IPS-15b (cell line): ENCODE data around the gene PALM3.
"Not testable (repeated sequence)": the region's sequence is repeated elsewhere in the genome, so short reads cannot be mapped to it uniquely, and the experiment has no call there.

ENCODE experiments used
- H3K27me3 ChIP-seq: one replicate; pipeline ENCODE4 v1.6.1; 2013; ENCODE audit warnings: low read length; ENCODE audit not compliant: control insufficient read depth, insufficient read depth
- H3K36me3 ChIP-seq: one replicate; pipeline ENCODE4 v1.6.1; 2013; ENCODE audit warnings: low read length; ENCODE audit not compliant: control insufficient read depth, insufficient read depth
- H3K4me1 ChIP-seq: one replicate; pipeline ENCODE4 v1.6.1; 2013; ENCODE audit warnings: mild to moderate bottlenecking, low read length; ENCODE audit not compliant: control insufficient read depth, insufficient read depth
- H3K4me3 ChIP-seq: one replicate; pipeline ENCODE4 v1.5.1; 2013; ENCODE audit warnings: low read depth, low read length
- H3K9ac ChIP-seq: one replicate; pipeline ENCODE4 v1.6.1; 2013; ENCODE audit warnings: low read depth, mild to moderate bottlenecking, low read length
- H3K9me3 ChIP-seq: one replicate; pipeline ENCODE4 v1.6.1; 2013; ENCODE audit warnings: mild to moderate bottlenecking, low read length; ENCODE audit not compliant: control insufficient read depth, insufficient read depth

The PALM3 gene

DNA sequence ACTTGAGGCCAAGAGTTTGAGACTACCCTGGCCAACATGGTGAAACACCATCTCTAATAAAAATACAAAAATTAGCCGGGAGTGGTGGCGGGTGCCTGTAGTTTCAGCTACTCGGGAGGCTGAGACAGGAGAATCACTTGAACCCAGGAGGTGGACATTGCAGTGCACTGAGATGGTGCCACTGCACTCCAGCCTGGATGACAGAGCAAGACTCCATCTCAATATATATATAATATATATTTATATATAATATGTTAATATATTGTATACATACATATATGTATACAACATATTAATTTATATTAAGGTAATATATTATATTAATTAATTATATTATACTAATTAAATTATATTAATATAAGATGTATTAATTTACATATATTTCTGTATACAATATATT, 42.1 kb downstream of the PALM3 start:
- not testable (repeated sequence) for H3K9me3 ChIP-seq, H3K4me3 ChIP-seq, H3K9ac ChIP-seq, H3K36me3 ChIP-seq, H3K4me1 ChIP-seq, H3K27me3 ChIP-seq

DNA sequence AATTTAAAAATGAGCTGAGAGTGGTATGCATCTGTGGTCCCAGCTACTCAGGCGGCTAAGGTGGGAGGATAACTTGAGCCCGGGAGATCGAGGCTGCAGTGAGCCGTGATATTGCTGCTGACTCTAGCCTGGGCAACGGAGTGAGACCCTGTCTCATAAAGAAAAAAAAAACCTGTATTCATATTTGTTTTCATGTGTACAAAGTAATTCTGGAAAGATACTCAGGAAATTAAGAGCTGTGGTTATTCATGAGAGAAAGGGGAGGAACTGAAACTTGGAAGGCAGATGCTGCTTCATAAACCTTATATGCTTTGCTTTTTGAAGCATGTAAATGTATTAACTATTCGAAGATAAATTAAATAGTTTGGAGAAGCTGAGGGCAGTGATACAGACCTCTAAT, 42.8 kb downstream of the PALM3 start:
- H3K9ac ChIP-seq: no peak overlapping the region
- no peaks in the 10 kb centered on the region for H3K4me1 ChIP-seq
- H3K27me3 ChIP-seq: no peaks in the 10 kb centered on the region
- no peaks in the 10 kb centered on the region for H3K36me3 ChIP-seq
- H3K4me3 ChIP-seq: no peak overlapping the region
- no peaks in the 10 kb centered on the region for H3K9me3 ChIP-seq

DNA sequence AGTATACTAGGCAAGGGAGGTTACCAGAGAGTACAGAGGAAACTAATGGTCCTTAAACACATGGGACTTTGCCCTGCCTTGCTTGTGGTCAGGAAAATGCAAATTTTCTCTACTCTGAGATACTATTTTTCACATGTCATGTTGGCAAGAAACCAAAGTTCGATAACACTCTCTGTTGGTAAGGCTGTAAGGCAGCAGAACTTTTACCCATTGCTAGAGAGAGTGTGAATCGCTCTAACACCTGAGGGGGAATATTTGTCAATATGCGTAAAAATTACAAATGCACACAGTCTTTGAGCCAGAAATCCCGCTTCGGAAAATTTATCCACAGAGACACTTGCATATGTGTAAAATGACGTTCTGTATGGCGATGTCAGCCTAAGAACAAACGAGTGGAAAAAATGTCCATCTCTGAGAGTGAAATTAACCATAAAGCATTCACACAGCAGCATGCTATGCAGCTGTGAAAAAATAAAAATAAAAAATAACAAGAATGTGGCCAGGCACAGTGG, 46.3 kb downstream of the PALM3 start:
- H3K27me3 ChIP-seq: no peaks in the 10 kb centered on the region
- no peak overlapping the region for H3K4me3 ChIP-seq
- H3K4me1 ChIP-seq: no peaks in the 10 kb centered on the region
- H3K9ac ChIP-seq: no peak overlapping the region
- H3K36me3 ChIP-seq: no peaks in the 10 kb centered on the region
- H3K9me3 ChIP-seq: no peaks in the 10 kb centered on the region

DNA sequence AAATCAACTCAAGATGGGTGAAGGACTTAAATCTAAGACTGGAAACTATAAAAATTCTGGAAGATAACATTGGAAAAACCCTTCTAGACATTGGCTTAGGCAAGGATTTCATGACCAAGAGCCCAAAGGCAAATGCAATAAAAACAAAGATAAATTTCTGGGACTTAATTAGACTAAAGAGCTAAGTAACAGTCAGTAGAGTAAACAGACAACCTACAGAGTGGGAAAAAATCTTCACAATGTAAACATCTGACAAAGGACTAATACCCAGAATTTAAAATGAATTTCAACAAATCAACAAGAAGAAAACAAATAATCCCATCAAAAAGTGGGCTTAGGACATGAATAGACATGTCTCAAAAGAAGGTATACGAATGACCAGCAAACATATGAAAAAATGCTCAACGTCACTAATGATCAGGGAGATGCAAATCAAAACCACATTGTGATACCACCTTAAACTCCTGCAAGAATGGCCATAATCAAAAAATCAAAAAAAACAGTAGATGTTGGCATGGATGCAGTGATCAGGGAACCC, 49.4 kb downstream of the PALM3 start:
- no peaks in the 10 kb centered on the region for H3K9me3 ChIP-seq
- H3K27me3 ChIP-seq: no peaks in the 10 kb centered on the region
- H3K4me1 ChIP-seq: no peaks in the 10 kb centered on the region
- no peaks in the 10 kb centered on the region for H3K36me3 ChIP-seq
- no peak overlapping the region for H3K4me3 ChIP-seq
- no peak overlapping the region for H3K9ac ChIP-seq

GRCh38 chr19:14006766-14007562, 54.9 kb downstream of the PALM3 start:
- Histone ChIP-seq H3K4me1 (peaks cover 6% of the 10 kb centered on the region), H3K27me3 (no peaks in the 10 kb centered on the region), H3K4me3 (peak overlapping the region; percentile 90), H3K9ac (peak overlapping the region; percentile 73), H3K9me3 (no peaks in the 10 kb centered on the region), H3K36me3 (no peaks in the 10 kb centered on the region)

DNA sequence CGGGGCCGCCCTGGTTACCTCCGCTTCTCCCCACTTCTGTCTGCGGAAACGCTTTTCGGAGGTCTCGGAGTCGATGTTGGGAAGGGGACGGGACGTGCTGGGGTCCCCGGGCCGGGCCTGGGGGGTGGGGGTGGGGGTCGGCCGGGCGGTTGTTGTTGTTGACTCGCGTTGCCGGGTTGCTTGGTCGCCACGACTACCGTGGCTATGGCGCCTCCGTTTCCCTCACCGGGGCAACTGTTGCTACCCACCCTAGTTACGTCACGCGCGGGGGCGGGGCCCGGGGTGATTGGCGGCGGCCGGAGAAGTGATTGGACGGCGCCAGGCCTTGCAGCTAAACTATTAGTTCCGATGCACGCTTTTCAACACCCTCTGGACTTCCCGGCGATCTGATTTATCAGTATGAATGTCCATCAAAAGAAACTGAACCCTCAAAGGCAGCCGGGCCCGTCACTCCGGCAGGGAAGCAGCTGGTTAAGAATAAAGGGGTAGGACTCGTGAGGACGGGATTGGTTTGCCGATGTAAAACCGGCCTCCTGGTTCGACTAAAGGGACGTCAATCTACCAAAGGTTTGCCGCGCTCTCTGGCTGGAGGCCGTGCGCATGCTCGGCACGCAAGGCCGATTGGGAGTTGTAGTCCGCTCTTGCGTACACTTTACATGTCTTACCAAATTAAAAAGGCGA, 55.7 kb downstream of the PALM3 start, which contains the start of gene RFX1:
Gene RFX1 (minus strand): TSS at position 236 of the 681 bp plus-strand sequence. CDS start 12,477 bp downstream, outside the sequence.
- Histone ChIP-seq H3K9ac (peak within 1 kb of the TSS; percentile 73), H3K36me3 (no peaks in the 10 kb centered on the region), H3K27me3 (no peaks in the 10 kb centered on the region), H3K9me3 (no peaks in the 10 kb centered on the region), H3K4me1 (peaks cover 6% of the 10 kb centered on the region), H3K4me3 (peak within 1 kb of the TSS; percentile 90)

DNA sequence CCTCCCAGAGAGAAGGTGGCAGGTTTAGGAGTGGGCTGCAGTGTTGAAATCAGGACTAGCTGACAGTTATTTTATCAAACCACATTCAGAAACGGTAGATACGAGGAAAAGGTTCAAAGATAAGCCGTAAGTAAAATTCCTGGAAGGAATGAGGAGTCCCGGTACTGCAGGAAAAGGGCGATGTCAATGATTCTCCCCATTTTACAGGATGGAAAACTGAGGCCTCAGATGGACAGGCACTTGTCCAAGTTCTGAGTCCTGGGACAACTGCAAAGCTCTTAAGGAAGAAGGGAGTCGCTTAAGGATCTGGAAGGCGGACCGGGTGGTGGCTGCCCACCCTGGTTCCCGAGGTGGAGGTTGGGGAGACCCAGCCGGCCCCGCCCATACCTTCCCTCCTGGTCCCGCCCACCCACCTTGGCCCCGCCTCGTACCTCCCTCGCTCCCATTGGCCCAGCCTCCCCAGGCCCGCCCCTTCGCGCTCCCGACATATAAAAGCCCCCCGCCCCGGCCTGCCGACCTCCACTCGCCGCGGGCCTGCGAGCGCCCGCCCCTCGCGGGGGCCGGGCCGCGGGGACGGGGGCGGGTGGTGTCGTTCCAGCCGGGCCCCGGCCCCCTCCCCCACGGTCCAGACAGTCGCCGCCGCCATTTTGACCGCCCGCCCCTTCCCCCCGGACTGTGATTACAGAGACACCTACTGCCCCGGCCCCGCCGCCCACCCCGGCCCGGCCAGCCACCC, 56.4 kb downstream of the PALM3 start:
- H3K27me3 ChIP-seq: no peaks in the 10 kb centered on the region
- H3K4me3 ChIP-seq: peak overlapping the region; percentile 90
- no peaks in the 10 kb centered on the region for H3K36me3 ChIP-seq
- H3K9ac ChIP-seq: peak overlapping the region; percentile 49
- peaks cover 6% of the 10 kb centered on the region for H3K4me1 ChIP-seq
- no peaks in the 10 kb centered on the region for H3K9me3 ChIP-seq

- Histone ChIP-seq H3K9ac (peak overlapping the region; percentile 49), H3K27me3 (no peaks in the 10 kb centered on the region), H3K9me3 (no peaks in the 10 kb centered on the region), H3K36me3 (no peaks in the 10 kb centered on the region), H3K4me1 (peaks cover 6% of the 10 kb centered on the region), H3K4me3 (peak overlapping the region; percentile 33)
Measured at GRCh38 chr19:14004619-14005348, 57.1 kb downstream of the PALM3 start.
